HG03342 (cell line): ENCODE results near the gene THBS4.

Source experiments
- ATAC-seq: cut with Tn5 transposase; IDR thresholded peaks from one replicate; pipeline ENCODE4 v1.9.1; 2021; ENCODE audit warnings: mild to moderate bottlenecking, moderate library complexity; ENCODE audit not compliant: unreplicated experiment

The THBS4 gene

GRCh38 chr5:80034962-80035821 is at the start of gene THBS4:
Gene THBS4, plus strand, starts transcription at chr5:80035348. Its CDS starts 190 bp downstream, at chr5:80035538.
- no peak for ATAC-seq

GRCh38 chr5:79986260-79986659 is 48.9 kb upstream of the THBS4 start:
- ATAC-seq = no peak

- ATAC-seq = peak; percentile 38
Measured at GRCh38 chr5:79990205-79990597, 44.9 kb upstream of the THBS4 start.

- peak; percentile 86 for ATAC-seq
Measured at GRCh38 chr5:79990598-79991507, 44.3 kb upstream of the THBS4 start, which contains the start of gene MTX3. Gene MTX3, minus strand, starts transcription at chr5:79991262. Its CDS starts 24 bp downstream, at chr5:79991238.

- ATAC-seq = no peak
Measured at GRCh38 chr5:79992891-79993657, 42.1 kb upstream of the THBS4 start.

GRCh38 chr5:79999722-80000121 is 35.4 kb upstream of the THBS4 start:
- ATAC-seq = no peak

- ATAC-seq = no peak
Measured at GRCh38 chr5:80002677-80003076, 32.5 kb upstream of the THBS4 start.

GRCh38 chr5:80008995-80009765 is 26.0 kb upstream of the THBS4 start:
- no peak for ATAC-seq

- no peak for ATAC-seq
Measured at GRCh38 chr5:80010754-80011392, 24.3 kb upstream of the THBS4 start.

- ATAC-seq = no peak
Measured at GRCh38 chr5:80025069-80025468, 10.1 kb upstream of the THBS4 start.

GRCh38 chr5:80026841-80027240 is 8.3 kb upstream of the THBS4 start:
- no peak for ATAC-seq

GRCh38 chr5:80031109-80031508 is 4.0 kb upstream of the THBS4 start:
- no peak for ATAC-seq

- no peak for ATAC-seq
Measured at GRCh38 chr5:80033513-80033912, 1.6 kb upstream of the THBS4 start.

- ATAC-seq = no peak
Measured at GRCh38 chr5:80034559-80034958, 589 bp upstream of the THBS4 start.

GRCh38 chr5:80035839-80036238 is 691 bp downstream of the THBS4 start:
- no peak for ATAC-seq

GRCh38 chr5:80036615-80037014 is 1.5 kb downstream of the THBS4 start:
- no peak for ATAC-seq

- no peak for ATAC-seq
Measured at GRCh38 chr5:80037366-80037765, 2.2 kb downstream of the THBS4 start.

GRCh38 chr5:80039650-80040049 is 4.5 kb downstream of the THBS4 start:
- no peak for ATAC-seq

- ATAC-seq = no peak
Measured at GRCh38 chr5:80041527-80041926, 6.4 kb downstream of the THBS4 start.

GRCh38 chr5:80042330-80042729 is 7.2 kb downstream of the THBS4 start:
- no peak for ATAC-seq
